HG03457 (cell line): Measurements from ENCODE around the gene MCRIP1.
A peak's percentile ranks its signal among the peaks of the same experiment; 100 is the strongest.
"Not testable (repeated sequence)": the region's sequence is repeated elsewhere in the genome, so short reads cannot be mapped to it uniquely, and the experiment has no call there.

Experiments
- ATAC-seq: cut with Tn5 transposase; IDR thresholded peaks from one replicate; pipeline ENCODE4 v1.9.1; 2021; ENCODE audit warnings: moderate number of reproducible peaks; ENCODE audit not compliant: unreplicated experiment

MCRIP1 gene

DNA sequence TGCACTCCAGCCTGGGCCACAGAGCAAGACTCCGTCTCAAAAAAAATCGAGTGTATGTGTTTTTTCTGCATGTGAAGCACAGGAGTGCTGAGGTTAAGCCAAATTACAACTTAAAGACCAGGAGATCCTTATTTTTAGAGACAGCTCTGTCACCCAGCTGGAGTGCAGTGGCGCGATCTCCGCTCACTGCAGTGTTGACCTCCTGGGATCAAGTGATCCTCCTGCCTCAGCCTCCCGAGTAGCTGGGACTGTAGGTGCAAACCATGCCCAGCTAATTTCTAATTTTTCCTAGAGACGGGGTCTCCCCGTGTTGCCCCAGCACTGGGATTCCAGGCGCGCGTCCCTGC is 9.3 kb upstream of the MCRIP1 start:
- no peak for ATAC-seq

DNA sequence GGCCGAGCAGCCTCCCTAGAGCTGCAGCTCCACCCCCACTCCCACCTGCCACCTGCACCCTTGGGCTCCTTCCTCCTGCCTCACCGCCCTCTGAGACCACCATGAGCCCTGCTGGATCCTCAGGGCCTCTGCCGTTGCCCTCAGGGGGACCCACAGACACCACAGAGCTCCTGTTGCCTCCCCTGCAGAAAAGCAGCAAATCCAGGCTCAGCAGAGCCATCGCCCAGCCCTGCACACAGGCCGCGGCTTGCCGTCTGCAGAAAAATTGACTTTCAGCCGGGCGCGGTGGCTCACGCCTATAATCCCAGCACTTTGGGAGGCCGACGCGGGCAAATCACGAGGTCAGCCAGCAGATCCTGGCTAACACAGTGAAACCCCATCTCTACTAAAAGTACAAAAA is 8.8 kb upstream of the MCRIP1 start:
- no peak for ATAC-seq

DNA sequence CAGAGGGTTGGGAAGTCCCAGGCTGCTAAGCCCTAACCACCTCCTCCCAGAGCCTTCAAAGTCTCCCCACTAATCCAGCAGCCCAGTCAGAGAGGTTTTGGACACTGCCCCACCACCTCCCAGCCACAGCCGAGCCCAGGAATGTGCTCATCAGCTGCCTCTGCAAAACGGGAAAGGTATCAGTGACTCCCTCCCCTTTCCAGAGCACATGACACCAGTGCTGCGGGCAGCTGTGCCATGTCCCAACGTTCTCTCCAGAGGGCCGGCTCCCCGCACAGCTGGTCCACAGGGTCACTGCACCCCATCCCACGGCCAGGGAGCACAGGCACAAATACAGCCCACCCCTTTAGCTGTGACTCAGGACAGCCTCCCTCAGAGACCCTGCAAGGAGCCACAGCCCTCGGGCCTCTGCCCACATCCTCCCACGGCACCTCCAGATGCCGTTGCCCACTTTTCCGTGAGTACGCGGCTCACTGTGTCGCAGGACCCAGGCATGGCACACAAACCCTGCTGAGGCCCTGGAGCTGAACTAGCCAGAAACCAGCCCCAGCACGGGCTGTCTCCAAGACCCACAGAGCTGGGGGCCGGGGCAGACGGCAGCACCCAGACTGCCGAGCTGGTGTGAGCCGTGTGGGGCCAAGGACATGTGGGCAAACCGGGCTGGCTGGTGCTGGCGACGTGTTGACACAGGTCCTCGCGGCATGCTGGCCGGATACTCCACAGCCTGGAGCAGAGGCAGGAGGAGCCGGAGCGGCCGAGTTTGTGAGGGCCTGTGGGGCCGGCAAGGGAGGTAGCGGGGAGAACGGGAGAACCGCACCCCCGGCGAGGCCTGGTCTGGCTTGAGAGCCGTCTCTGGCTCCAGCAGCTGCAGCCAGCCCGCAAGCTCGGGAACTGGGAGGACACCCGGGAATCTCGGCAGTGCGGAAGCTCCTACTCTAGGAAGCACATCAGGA is 8.0 kb upstream of the MCRIP1 start:
- no peak for ATAC-seq

DNA sequence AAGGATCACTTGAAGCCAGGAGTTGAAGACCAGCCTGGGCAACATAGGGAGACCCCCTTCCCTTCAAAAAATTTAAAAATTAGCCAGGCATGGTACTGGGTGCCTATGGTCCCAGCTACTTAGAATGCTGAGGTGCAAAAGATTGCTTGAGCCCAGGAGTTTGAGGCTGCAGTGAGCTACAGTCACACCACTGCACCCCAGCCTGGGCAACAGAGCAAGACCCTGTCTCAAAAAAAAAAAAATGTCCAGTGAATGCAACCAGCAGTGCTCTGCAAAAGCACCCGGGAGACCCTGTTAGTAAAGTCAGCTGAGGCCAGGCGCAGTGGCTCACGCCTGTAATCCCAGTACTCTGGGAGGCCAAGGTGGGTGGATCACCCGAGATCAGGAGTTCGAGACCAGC is 7.0 kb upstream of the MCRIP1 start:
- ATAC-seq = not testable (repeated sequence)

DNA sequence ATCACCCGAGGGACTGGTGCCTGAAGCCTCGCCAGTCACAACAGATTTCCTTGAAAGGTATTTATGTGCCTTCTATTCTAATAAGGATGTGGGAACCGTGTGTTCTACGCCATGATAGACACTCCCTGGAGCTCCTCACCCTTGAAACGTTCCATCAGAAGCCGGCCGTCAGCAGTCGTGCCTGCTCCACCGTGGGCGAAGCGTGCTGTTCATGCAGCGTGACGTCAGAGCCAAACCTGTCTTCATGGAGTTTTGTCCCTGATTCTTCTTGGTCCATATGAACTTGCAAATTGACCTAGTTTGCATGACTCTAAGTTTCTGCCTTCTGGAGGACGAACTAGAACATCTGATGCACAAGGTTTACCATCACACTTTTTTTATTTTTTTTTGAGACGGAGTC is 6.2 kb upstream of the MCRIP1 start:
- ATAC-seq = no peak

DNA sequence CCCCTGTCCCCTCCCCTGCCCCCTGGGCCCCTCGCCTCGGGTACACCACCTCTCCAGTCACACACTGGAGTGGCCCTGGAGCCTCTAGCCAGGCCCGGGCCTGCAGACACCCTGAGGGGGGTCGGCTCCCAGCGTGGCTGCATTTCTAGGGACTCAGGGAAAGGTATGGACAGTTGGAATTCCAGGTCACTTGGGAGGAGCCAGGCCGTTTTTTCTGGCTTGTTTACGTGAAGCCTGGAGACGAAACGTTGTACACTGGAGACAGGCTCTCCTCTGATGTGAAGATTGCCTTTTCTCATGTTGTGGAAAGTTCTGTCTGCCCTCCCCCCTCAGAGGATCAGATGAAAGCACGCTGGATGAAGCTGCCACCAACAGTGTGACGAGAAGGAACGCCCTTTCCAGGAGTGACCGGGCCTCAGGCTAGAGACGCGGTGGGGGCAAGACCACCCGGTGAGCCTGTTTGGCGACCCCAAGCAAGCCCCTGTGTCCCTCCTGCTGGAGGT is 5.7 kb upstream of the MCRIP1 start:
- ATAC-seq = no peak

DNA sequence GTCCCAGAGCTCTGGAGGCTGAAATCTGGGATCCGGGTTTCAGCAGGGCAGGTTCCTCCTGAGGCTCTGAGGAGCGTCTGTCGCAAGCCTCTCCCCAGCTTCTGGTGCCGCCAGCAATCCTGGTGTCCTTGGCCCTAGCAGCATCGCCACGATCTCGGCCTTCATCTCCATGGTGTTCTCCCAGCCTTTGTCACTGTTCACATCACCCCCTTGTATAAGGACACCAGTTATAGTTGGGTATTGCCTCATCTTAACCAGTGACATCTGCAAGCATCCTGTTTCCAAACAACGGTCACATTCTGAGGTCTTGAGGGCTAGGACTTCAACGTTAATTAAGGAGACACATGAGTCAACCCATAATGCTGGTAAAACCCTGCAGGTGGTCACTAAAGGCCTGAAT is 4.5 kb upstream of the MCRIP1 start:
- ATAC-seq = no peak

DNA sequence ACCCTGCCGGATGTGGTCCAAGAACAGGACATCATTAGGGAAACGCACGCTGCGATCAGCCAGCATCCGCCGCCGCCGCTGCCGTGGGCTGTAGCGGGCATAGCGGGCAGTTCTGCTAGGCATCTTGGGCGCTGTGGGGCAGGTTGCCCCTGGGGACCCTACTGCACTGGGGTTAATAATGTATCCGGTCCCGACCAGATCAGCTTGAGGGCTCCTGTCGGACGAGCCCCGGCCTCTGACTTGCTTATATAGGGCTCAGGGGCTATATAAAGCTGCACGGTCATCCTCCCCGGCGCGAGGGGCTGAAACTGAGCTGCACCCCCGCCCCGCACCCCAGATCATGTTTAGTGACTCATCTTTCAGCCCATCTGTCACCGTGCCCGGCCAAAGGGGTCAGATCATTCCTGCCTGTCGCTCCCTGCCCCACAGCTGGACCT is 1.8 kb upstream of the MCRIP1 start, which contains the start of gene PPP1R27:
Gene PPP1R27 (minus strand): TSS at position 220 of the 437 bp plus-strand sequence. CDS start 97 bp downstream, at position 123.
- no peak for ATAC-seq

DNA sequence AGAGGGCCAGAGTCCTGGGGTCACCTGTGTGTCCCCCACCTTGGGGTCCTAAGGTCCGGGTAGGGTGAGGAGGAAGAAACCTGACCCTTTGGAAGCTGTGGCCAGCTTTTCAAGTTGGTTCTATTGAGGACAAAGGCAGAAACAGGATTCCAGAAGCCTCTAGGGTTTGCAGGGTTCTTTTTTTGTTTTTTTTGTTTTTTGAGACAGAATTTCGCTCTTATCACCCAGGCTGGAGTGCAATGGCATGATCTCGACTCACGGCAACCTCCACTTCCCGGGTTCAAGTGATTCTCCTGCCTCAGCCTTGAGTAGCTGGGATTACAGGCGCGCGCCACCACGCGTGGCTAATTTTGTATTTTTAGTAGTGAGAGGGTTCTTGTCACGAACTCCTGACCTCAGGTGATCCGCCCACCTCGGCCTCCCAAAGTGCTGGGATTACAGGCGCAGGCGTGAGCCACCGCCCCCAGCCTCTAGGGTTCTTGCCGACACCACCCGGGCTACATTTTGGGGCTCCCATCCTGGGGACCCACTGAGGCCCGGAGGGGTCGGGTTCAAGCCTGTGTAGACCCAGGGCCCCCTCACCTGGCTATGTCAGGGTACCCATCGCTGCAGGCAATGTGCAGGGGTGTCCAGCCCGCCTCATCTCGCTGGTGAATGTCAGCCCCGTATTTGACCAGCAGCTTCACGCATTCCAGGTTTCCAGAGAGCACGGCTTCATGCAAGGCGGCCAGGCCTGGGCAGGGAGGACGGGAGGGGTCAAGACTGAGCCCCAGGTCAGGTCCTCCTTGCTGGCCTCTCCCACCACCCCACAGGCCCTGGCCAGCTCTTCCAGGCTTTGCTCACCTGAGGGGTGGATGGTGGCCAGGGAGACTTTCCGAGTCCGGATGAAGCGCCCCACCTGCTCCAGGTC is 1.1 kb upstream of the MCRIP1 start:
- ATAC-seq = no peak

DNA sequence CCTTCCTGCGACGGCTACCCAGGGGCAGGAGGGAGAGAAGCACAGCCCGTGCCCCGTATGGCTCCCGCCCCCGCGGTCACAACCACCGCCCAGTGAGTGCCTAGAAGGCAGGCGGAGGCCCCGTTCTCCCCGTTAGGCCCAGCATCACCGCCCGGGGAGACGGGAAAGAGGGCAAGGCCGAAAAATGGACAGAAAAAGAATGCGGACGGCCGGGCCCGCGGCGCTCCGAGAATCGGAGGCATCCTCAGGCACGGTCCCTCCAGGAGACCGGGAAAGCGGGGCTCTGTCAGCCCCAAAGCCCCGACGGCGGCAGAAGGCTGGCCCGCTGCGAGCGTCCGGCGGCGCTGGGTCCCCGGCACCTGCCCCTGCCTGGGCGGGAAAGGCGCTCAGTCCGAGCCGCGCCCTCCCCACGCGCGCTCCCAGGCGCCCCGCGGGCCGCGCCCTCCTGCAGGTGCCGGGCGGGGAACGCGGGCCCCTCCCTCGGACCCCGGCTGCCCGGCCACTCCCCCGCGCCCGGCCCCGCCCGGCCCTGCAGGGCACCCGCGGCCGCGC is 407 bp downstream of the MCRIP1 start:
- ATAC-seq = peak; percentile 51

DNA sequence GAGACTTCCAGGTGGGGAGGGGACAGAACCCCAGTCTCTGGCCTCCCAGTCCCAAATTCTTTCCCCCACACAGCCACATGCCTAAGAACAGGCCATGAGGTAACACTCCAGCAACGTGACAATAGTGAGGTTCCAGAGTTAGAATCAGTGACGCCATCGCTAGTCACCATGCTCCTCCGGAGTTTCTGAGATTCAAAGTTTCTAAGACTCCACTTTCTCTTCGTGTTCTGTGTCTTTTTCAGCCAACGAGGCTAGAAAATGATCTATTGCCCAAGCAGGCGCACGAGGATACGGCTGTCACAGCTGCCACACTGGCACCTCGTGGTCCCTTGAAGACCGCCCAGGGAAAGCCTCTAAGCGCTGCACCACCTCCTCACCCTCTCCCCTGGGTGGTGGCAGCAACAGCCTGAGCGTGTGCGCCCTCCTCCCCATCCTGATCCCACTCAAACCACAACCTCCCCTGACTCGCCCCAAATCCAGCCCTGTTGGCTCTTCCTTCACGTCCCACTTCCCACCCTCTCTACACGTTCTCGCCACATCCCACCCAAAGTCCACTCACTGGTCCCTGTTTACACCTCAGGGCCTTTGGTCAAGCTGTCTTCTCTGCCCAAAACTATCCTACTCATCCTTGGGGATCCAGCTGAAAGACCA is 1.0 kb downstream of the MCRIP1 start:
- peak; percentile 11 for ATAC-seq

DNA sequence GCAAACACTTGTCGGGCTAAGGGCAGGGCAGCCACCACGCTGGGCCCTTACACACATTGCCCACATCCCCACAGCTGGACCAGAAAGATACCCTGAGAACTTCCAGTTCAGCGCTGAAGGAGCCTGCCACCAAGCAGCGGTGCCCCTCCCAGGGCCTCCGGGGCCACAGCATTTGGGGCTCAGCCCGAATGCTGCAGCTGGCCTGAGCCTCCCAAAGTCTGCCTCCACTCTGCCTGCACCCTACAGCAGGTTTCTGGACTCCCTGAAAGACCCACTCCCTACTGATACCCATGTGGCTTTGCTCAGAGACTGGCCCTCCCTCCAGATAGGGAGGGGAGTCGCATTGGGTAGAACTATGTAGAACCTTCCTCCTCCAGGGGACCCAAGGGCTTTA is 1.5 kb downstream of the MCRIP1 start:
- ATAC-seq = no peak

DNA sequence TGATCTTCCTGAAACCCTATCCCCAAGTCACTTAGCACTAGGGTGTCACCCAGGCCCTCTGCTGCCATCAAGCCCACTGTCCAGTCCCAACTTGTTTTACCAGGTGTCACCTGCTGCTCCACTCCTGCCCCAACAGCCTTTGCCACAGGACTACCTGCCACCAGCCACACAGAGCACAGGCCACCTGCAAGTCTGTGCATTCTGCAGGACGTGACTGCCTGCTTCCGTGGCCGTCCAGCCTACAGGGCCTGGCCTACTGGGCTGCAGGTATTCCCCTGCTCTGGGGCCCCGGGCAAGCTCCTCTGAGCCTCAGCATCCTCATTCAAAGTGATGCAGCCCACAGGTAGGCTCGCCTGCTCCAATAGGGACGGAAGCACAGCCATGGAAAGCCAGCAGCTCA is 3.2 kb downstream of the MCRIP1 start:
- no peak for ATAC-seq

DNA sequence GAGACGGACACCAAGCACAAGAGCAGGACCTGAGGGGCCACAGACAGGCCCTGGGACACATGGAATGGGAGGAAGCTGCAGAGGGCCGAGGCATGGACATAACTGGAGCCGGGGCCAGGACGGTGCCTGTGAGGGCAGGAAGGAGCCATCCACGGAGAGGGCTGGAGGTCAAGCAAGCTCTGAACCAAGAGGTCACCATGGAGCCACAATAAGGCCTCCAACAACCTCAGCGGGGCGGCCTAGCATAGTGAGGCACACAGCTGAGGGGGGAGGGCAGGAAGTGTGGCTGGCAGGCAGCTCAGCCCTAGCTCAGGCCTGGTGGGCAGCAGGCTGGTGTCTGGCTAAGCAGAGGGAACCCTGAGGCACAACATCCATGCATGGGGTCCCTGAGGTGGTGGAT is 4.4 kb downstream of the MCRIP1 start:
- no peak for ATAC-seq

DNA sequence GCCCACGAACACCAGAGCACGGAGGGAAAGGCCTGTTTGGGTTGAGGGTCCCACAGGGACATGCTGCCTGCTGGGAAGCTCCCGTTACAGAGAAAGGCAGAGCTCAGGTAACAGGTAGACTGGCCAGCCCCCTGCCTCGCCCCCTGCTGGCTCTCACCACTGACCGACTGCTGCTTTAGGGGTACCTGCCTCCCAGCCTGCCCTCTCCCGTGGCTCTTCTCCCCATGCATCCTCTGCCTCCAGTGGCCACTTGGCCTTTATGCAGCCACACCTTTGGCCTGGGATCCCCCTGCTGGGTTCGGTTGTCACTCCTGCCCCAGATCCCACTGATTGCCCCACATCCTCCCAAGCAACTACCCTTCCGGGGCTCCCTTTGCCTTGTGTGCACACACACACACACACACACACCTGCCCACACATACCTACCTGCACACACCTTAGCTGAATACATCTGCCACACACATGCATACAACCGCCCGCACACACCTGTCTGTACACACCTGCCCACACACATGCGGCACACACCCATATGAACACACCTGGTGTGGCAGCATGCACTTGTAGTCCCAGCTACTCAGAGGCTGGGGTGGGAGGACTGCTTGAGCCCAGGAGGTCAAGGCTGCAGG is 7.1 kb downstream of the MCRIP1 start:
- ATAC-seq = no peak

DNA sequence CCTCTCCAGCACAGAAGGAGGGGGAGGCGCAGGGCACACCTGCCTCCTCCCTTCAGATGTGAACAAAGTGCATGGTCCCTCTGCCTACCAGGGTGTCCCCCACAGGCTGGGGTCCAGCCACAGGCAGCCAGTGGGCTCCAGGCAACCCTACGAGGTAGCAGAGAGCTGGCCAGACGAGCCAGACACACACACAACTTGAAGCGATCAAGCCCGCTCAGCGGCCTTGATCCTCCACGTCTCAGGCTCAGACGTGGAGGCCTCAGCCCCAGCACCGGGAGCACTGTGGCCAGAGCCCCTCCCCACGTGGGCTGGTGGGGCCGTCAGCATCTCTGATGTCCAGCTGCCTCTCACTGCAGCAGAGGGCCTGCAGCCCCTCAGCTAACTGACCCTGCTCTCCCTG is 8.5 kb downstream of the MCRIP1 start:
- no peak for ATAC-seq

DNA sequence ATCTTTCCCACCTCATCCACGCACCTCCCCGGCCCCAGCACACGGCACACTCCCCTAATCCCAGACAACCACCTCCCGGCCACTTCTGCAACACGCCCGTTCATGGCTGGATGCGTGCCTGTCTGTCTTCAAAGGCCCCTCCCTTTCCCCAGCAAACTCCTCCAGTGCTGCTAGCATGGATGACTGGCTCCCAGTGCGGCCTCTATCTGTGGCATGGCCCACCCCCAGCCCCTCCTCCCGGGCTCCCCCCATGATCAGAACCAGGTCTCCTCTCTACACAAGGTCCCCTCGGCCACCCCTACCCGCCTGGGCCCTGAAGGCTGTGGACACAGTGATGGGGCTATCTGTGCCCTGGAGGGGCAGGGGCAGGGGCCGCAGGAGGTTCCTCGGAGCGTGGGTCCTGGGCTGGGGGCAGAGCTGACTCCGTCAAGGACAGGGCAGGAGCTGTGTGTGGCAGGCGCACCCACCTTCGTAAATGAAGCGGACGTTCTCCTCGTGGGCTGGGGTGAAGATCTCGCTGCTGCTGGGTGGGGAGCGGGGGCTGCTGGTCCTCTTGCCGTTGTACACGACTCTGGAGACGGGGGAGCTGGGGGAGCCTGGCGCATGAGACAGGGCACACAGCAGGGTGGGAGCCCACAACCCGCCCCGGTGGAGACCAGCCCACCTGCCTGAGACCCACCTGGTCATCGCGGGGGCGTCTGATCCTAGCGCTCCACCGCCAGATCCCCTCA is 9.1 kb downstream of the MCRIP1 start:
- ATAC-seq = no peak

DNA sequence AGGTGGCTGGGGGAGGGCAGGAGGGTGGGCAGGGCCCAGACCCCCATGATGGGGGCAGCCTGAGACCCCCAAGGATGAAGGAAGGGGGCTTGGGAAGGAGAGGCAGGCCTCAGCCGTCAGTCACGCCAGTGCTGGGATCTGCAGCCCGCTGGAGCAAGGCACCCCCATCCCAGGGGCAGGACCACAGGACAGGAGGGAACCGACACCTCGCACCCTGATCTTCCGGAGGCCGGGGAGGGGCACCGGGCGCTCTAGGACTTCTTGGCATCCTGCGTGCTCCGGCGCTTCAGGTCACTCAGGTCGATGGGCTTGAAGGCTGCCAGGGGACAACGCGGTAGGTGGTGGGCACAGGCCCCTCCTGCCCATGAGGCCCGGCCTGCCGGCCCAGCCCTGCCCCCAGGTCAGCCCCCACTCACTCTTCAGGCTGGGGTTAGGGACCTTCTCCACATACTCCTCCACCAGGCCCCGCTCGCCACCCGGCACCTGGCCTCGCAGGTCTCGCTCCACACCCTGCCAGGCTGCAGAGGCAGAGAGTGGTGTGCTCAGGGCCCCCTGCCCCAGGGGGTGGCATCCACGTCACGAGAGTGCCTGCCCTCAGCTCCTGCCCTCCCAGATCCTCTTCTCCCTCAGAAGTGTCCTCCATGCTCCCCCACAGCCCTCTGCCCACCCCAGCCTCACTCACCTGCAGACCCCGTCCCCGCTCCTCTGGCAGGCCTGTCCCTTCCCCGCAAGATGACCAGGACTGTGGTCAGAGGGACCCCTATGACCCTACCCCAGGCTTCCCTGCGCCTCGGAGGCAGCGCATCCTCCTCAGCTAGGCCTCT is 9.9 kb downstream of the MCRIP1 start:
- no peak for ATAC-seq

DNA sequence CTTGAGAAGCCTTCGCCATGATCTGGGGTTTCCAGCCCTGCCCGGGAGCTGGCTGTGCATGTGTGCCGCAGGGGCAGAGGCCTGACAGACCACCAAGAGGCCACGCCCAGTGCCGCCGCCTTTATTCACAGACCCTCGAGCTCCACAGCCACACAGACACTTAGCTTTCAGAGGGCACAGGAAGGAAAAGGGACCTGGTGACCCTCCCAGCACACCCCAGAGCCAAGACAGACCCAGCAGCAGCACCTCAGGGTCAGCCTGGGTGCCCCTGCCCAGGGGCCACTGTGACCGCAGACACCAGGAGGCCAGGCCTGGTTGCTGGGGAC is 10.8 kb downstream of the MCRIP1 start:
- no peak for ATAC-seq
